ENCODE results near the gene ST3GAL6. TPM values are rescaled to one million over a fixed set of nuclear protein-coding genes. Genes with fewer than 3 reads are reported as not detected.

Gene ST3GAL6
- total and polyA plus RNA-seq, 12 donors = 27.3 to 92.9 (median 57.5) TPM

GRCh38 chr3:98730886-98731537, 32.1 kb upstream of the ST3GAL6 start:
- no peak for DNase-seq
- H3K27ac ChIP-seq = peak overlapping the region in 2 of 10 donors; percentile 95 to 96
- WGBS, 2 donors = 95% methylated on average over 19 of the region's 19 CpGs
- no peak overlapping the region for H3K4me3 ChIP-seq
- no peaks in the 10 kb centered on the region for H3K36me3 ChIP-seq
- no peak for ATAC-seq
- no peaks in the 10 kb centered on the region for H3K9me3 ChIP-seq
- intact Hi-C loops (cut with DNase I) = loop anchor here in 8 of 10 donors (1.0 to 10.0 kb wide), 9 partner anchors 11 to 206 kb away; partner anchors contain the start of genes CLDND1 (in 1 of the 8) and CPOX (in 1 of the 8)
- no peak for TF ChIP-seq CTCF (IDR thresholded peaks at IDR 0.05)
- H3K27me3 ChIP-seq = peaks cover 0 to 33% (median 0%) of the 10 kb centered on the region in 7 donors
- H3K4me1 ChIP-seq = peaks cover 0 to 31% (median 15%) of the 10 kb centered on the region in 9 donors

DNA sequence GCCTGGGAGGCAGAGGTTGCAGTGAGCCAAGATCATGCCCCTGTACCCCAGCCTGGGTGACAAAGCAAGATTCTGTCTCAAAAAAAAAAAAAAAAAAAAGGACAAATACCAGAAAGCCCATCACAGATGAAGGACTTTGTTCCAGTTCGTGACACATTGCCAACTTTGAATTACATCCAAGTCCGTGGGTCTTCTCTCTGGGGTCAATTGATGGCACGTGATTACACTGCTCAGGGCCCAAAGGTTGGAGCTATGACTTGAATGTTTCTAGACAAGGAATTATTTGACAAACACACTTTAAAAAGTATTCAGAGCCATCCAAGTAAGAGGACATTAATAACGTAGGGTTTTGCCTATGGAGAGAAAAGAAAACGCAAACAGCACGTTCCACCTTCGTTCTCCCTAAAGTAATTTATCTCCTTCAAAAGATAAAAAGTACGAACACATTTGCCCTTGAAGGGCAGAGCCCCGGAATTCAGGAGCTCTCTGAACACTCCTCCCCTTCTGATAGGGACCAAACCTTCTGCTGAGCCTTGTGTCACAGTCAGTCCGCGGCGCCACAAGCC, 31.3 kb upstream of the ST3GAL6 start:
- no peaks in the 10 kb centered on the region for H3K36me3 ChIP-seq
- TF ChIP-seq CTCF (IDR thresholded peaks at IDR 0.05) = no peak
- H3K27me3 ChIP-seq = peaks cover 0 to 33% (median 0%) of the 10 kb centered on the region in 7 donors
- peak overlapping the region; percentile 76 to 97 (median 90) for H3K4me3 ChIP-seq
- DNase-seq = no peak
- peak overlapping the region; percentile 82 to 96 (median 91) for H3K27ac ChIP-seq
- H3K4me1 ChIP-seq = peaks cover 0 to 39% (median 18%) of the 10 kb centered on the region in 9 donors
- WGBS, 2 donors = 1 to 3% methylated on average over 12 of the region's 12 CpGs
- ATAC-seq = peak in 6 of 8 donors; percentile 70 to 86 (median 82)
- no peaks in the 10 kb centered on the region for H3K9me3 ChIP-seq
- intact Hi-C loops (cut with DNase I) = loop anchor here in 8 of 10 donors (1.0 to 10.0 kb wide), 10 partner anchors 12 to 207 kb away; partner anchors contain the start of genes CLDND1 (in 1 of the 8) and CPOX (in 1 of the 8)

- WGBS, 2 donors = 0% methylated on average over 72 to 77 of the region's 77 CpGs
- Histone ChIP-seq H3K4me1 (peaks cover 0 to 46% (median 19%) of the 10 kb centered on the region in 9 donors), H3K27ac (peak overlapping the region; percentile 82 to 96 (median 91)), H3K36me3 (no peaks in the 10 kb centered on the region), H3K27me3 (peaks cover 0 to 33% (median 0%) of the 10 kb centered on the region in 7 donors), H3K4me3 (peak overlapping the region; percentile 76 to 97 (median 90)), H3K9me3 (no peaks in the 10 kb centered on the region)
- TF ChIP-seq CTCF (IDR thresholded peaks at IDR 0.05) = peak in 1 of 9 donors; percentile 4
- DNase-seq (peak; percentile 59 to 66), ATAC-seq (peak; percentile 67 to 88 (median 74))
- intact Hi-C loops (cut with DNase I) = loop anchor here in 8 of 10 donors (2.0 to 10.0 kb wide), 9 partner anchors 35 to 208 kb away; partner anchors contain the start of genes CLDND1 (in 1 of the 8) and CPOX (in 1 of the 8)
Measured at GRCh38 chr3:98732286-98733052, 30.7 kb upstream of the ST3GAL6 start.
